HepG2 (cell line): ENCODE data around the gene NR2F1. TPM values are rescaled to one million over a fixed set of nuclear protein-coding genes. Genes with fewer than 3 reads are reported as not detected.

Experiments used
- ASH2L ChIP-seq: fragments of 300-600, 200-600 bp; sonication (generic); IDR thresholded peaks from 2 replicates; pipeline ENCODE4 v1.7.0; 2017; ENCODE audit warnings: low read depth, mild to moderate bottlenecking, moderate library complexity, mixed read lengths, low read length; ENCODE audit not compliant: insufficient read length
- CAMTA2 ChIP-seq: sonication (generic); formaldehyde crosslinking; IDR thresholded peaks from 2 replicates; pipeline ENCODE4 v1.4.0; 2020; ENCODE audit warnings: mild to moderate bottlenecking, missing genetic modification reagents, borderline replicate concordance
- HDAC6 ChIP-seq: fragments of 200-600 bp; sonication (generic); IDR thresholded peaks from 2 replicates; pipeline ENCODE4 v1.7.0; 2017; ENCODE audit warnings: mild to moderate bottlenecking, antibody characterized with exemption, low read length, low read depth
- HOXD1 ChIP-seq: sonication (generic); formaldehyde crosslinking; IDR thresholded peaks from 2 replicates; pipeline ENCODE4 v1.5.0; 2020; ENCODE audit warnings: missing genetic modification reagents
- ISL2 ChIP-seq: sonication (generic); formaldehyde crosslinking; IDR thresholded peaks from 2 replicates; pipeline ENCODE4 v1.5.0; 2020; ENCODE audit warnings: missing genetic modification reagents
- MED13 ChIP-seq: sonication (generic); formaldehyde crosslinking; IDR thresholded peaks from 2 replicates; pipeline ENCODE4 v1.5.0; 2020; ENCODE audit warnings: missing genetic modification reagents
- MIXL1 ChIP-seq: IDR thresholded peaks from 2 replicates; pipeline ENCODE4 v1.6.1; 2016
- MYNN ChIP-seq: sonication (generic); formaldehyde crosslinking; IDR thresholded peaks from 2 replicates; pipeline ENCODE4 v1.4.0; 2020; ENCODE audit warnings: mild to moderate bottlenecking, low read depth, missing genetic modification reagents
- PBX2 ChIP-seq: IDR thresholded peaks from 2 replicates; pipeline ENCODE4 v1.6.1; 2016; ENCODE audit warnings: control low read depth
- PCBP2 ChIP-seq: fragments of 200-400 bp; formaldehyde crosslinking; optimal IDR thresholded peaks from 2 replicates; pipeline ENCODE3; 2018; ENCODE audit warnings: low read length, low read depth; ENCODE audit not compliant: poor library complexity, severe bottlenecking
- PHF21A ChIP-seq: sonication (generic); formaldehyde crosslinking; IDR thresholded peaks from 2 replicates; pipeline ENCODE4 v1.5.0; 2020; ENCODE audit warnings: mild to moderate bottlenecking, missing genetic modification reagents
- ZFP37 ChIP-seq: sonication (generic); formaldehyde crosslinking; IDR thresholded peaks from 2 replicates; pipeline ENCODE4 v1.4.0; 2020; ENCODE audit warnings: missing genetic modification reagents, borderline replicate concordance
- ZFP82 ChIP-seq: sonication (generic); formaldehyde crosslinking; IDR thresholded peaks from 2 replicates; pipeline ENCODE4 v1.5.1; 2020; ENCODE audit warnings: mild to moderate bottlenecking, missing genetic modification reagents, borderline replicate concordance
- ZNF768 ChIP-seq: sonication (generic); formaldehyde crosslinking; IDR thresholded peaks from 2 replicates; pipeline ENCODE4 v1.4.0; 2020; ENCODE audit warnings: missing genetic modification reagents
- polyA plus RNA-seq, 8 experiments: library from polyadenylated mRNA; depleted of rRNA in 3 of 8; stranded (reverse) in 7 of 8; unstranded in 1 of 8; fragments of >200 nt; fragmentation: Illumina TruSeq in 4 of 8; extraction: Trizol in 4 of 8; gene quantifications; 2 replicates each; pipeline versions ENCODE4 v1.2.1 to v1.2.3, GENCODE V29; 2011 to 2016; ENCODE audit warnings: low read depth in 4 of 8, missing spikeins in 1 of 8, mixed read lengths in 1 of 8; ENCODE audit not compliant: insufficient read depth in 1 of 8
- total RNA-seq, 5 experiments: library from RNA; depleted of rRNA; stranded (reverse); fragments of >200 nt; fragmentation: Illumina TruSeq; extraction: Trizol; gene quantifications; 2 replicates each; pipeline ENCODE4 v1.2.3, GENCODE V29; 2016; ENCODE audit warnings: low read depth in 1 of 5
- TF ChIP-seq, protein P1 (sequence below): fragments of 450-650 bp; IDR thresholded peaks from 2 replicates; pipeline ENCODE4 v1.6.1; 2016
- TF ChIP-seq, protein P2 (sequence below): IDR thresholded peaks from 2 replicates; pipeline ENCODE4 v1.6.1; 2016; ENCODE audit warnings: missing compliant biosample characterization, missing genetic modification reagents, borderline replicate concordance
- TF ChIP-seq, protein P3 (sequence below): sonication (generic); formaldehyde crosslinking; IDR thresholded peaks from 2 replicates; pipeline ENCODE4 v1.4.0; 2020; ENCODE audit warnings: missing genetic modification reagents, borderline replicate concordance
- TF ChIP-seq, protein P4 (sequence below): sonication (generic); formaldehyde crosslinking; IDR thresholded peaks from 2 replicates; pipeline ENCODE4 v1.4.0; 2020; ENCODE audit warnings: mild to moderate bottlenecking, low read depth, missing genetic modification reagents

NR2F1 gene
- total and polyA plus RNA-seq, 2 of the 13 experiments (the other 11 are each of a cell fraction or from before 2014, with no cell fraction given): 17.1 to 59.7 TPM

- TF ChIP-seq HDAC6: no peak
- TF ChIP-seq PCBP2: no peak
- TF ChIP-seq, protein P1, sequence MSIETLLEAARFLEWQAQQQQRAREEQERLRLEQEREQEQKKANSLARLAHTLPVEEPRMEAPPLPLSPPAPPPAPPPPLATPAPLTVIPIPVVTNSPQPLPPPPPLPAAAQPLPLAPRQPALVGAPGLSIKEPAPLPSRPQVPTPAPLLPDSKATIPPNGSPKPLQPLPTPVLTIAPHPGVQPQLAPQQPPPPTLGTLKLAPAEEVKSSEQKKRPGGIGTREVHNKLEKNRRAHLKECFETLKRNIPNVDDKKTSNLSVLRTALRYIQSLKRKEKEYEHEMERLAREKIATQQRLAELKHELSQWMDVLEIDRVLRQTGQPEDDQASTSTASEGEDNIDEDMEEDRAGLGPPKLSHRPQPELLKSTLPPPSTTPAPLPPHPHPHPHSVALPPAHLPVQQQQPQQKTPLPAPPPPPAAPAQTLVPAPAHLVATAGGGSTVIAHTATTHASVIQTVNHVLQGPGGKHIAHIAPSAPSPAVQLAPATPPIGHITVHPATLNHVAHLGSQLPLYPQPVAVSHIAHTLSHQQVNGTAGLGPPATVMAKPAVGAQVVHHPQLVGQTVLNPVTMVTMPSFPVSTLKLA: no peak
- TF ChIP-seq HOXD1: no peak
- no peak for TF ChIP-seq ZFP37 (CRISPR knock-in tag)
- TF ChIP-seq PBX2: 0 out of 2 replicates have a peak, but pooled peaks have one; percentile 11
- no peak for TF ChIP-seq MYNN (CRISPR knock-in tag)
- no peak for TF ChIP-seq ISL2 (CRISPR knock-in tag)
- TF ChIP-seq, protein P2, sequence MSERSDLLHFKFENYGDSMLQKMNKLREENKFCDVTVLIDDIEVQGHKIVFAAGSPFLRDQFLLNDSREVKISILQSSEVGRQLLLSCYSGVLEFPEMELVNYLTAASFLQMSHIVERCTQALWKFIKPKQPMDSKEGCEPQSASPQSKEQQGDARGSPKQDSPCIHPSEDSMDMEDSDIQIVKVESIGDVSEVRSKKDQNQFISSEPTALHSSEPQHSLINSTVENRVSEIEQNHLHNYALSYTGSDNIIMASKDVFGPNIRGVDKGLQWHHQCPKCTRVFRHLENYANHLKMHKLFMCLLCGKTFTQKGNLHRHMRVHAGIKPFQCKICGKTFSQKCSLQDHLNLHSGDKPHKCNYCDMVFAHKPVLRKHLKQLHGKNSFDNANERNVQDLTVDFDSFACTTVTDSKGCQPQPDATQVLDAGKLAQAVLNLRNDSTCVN (CRISPR knock-in tag): 0 out of 2 replicates have a peak, but pooled peaks have one; percentile 1
- no peak; the same call in 1 of the 2 replicates for TF ChIP-seq MED13 (CRISPR knock-in tag)
- TF ChIP-seq PHF21A (CRISPR knock-in tag): no peak
- TF ChIP-seq MIXL1 (CRISPR knock-in tag): no peak
- no peak for TF ChIP-seq ASH2L
- TF ChIP-seq, protein P3, sequence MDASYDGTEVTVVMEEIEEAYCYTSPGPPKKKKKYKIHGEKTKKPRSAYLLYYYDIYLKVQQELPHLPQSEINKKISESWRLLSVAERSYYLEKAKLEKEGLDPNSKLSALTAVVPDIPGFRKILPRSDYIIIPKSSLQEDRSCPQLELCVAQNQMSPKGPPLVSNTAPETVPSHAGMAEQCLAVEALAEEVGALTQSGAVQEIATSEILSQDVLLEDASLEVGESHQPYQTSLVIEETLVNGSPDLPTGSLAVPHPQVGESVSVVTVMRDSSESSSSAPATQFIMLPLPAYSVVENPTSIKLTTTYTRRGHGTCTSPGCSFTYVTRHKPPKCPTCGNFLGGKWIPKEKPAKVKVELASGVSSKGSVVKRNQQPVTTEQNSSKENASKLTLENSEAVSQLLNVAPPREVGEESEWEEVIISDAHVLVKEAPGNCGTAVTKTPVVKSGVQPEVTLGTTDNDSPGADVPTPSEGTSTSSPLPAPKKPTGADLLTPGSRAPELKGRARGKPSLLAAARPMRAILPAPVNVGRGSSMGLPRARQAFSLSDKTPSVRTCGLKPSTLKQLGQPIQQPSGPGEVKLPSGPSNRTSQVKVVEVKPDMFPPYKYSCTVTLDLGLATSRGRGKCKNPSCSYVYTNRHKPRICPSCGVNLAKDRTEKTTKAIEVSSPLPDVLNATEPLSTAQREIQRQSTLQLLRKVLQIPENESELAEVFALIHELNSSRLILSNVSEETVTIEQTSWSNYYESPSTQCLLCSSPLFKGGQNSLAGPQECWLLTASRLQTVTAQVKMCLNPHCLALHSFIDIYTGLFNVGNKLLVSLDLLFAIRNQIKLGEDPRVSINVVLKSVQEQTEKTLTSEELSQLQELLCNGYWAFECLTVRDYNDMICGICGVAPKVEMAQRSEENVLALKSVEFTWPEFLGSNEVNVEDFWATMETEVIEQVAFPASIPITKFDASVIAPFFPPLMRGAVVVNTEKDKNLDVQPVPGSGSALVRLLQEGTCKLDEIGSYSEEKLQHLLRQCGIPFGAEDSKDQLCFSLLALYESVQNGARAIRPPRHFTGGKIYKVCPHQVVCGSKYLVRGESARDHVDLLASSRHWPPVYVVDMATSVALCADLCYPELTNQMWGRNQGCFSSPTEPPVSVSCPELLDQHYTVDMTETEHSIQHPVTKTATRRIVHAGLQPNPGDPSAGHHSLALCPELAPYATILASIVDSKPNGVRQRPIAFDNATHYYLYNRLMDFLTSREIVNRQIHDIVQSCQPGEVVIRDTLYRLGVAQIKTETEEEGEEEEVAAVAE (CRISPR knock-in tag): no peak
- TF ChIP-seq, protein P4, sequence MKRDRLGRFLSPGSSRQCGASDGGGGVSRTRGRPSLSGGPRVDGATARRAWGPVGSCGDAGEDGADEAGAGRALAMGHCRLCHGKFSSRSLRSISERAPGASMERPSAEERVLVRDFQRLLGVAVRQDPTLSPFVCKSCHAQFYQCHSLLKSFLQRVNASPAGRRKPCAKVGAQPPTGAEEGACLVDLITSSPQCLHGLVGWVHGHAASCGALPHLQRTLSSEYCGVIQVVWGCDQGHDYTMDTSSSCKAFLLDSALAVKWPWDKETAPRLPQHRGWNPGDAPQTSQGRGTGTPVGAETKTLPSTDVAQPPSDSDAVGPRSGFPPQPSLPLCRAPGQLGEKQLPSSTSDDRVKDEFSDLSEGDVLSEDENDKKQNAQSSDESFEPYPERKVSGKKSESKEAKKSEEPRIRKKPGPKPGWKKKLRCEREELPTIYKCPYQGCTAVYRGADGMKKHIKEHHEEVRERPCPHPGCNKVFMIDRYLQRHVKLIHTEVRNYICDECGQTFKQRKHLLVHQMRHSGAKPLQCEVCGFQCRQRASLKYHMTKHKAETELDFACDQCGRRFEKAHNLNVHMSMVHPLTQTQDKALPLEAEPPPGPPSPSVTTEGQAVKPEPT: no peak; the same call in 1 of the 2 replicates
- no peak for TF ChIP-seq CAMTA2 (CRISPR knock-in tag)
- TF ChIP-seq ZNF768: peak; percentile 34; the same call in 1 of the 2 replicates
- peak; percentile 84; the same call in 1 of the 2 replicates for TF ChIP-seq ZFP82
Observed at GRCh38 chr5:93580063-93580926, 2.7 kb upstream of the NR2F1 start (continued).
